Neuron (in vitro differentiated cells): ENCODE results near the gene NIPAL1.

Experiments
- H2AFZ ChIP-seq: one replicate; pipeline ENCODE4 v1.6.1; 2013; ENCODE audit warnings: low read depth, mild to moderate bottlenecking, inconsistent platforms, low read length, moderate library complexity
- H3K27me3 ChIP-seq: one replicate; pipeline ENCODE4 v1.6.1; 2013; ENCODE audit warnings: low read length; ENCODE audit not compliant: insufficient read depth
- H3K36me3 ChIP-seq: one replicate; pipeline ENCODE4 v1.6.1; 2013; ENCODE audit warnings: low read length; ENCODE audit not compliant: insufficient read depth
- H3K4me1 ChIP-seq: one replicate; pipeline ENCODE4 v1.6.1; 2013; ENCODE audit warnings: low read length; ENCODE audit not compliant: insufficient read depth
- H3K4me3 ChIP-seq: 2 replicates; pipeline ENCODE4 v1.5.1; 2013; ENCODE audit warnings: mild to moderate bottlenecking, low read length, moderate library complexity
- H3K9me3 ChIP-seq: one replicate; pipeline ENCODE4 v1.6.1; 2013; ENCODE audit warnings: low read length

The NIPAL1 gene

DNA sequence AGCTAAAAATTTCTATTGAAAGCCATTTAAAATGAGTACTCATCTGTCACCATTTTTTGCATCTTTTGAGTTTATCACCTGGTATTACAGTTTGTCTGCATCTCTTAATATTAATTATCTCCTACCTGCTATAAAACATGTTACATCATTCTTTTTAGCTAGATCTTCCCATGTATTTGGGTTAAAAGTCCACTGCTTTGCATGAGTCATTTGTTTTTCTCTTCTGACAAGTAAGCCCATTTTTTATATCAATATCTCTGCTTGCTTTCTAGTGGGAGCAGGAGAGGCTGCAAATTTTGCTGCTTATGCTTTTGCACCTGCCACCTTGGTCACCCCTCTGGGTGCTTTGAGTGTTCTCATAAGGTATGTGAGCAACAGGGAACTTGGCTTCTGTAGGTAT is 16.1 kb downstream of the NIPAL1 start:
- H3K4me3 ChIP-seq = no peak overlapping the region
- no peaks in the 10 kb centered on the region for H3K36me3 ChIP-seq
- H3K9me3 ChIP-seq = no peaks in the 10 kb centered on the region
- no peak overlapping the region for H2AFZ ChIP-seq
- no peaks in the 10 kb centered on the region for H3K27me3 ChIP-seq
- H3K4me1 ChIP-seq = no peaks in the 10 kb centered on the region

DNA sequence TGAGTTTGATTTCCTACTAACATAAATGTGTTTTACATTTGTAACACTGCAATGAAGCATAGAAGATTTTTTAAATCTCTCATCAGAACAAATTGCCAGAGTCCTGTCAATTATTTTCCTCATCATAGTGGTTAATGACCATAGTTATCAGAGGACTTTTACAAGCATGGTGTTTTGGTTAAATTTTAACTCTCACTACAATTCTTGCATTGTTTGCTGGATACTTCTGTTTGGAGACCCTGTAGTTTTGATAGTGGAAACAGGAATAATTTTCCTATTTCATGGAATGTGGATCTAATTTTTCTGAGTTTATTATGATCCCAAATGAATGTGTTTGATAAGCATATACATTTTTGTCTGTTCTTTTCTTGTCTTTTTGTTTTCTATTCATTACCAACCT is 16.8 kb downstream of the NIPAL1 start:
- no peaks in the 10 kb centered on the region for H3K9me3 ChIP-seq
- no peak overlapping the region for H3K4me3 ChIP-seq
- no peaks in the 10 kb centered on the region for H3K27me3 ChIP-seq
- H2AFZ ChIP-seq = no peak overlapping the region
- H3K36me3 ChIP-seq = no peaks in the 10 kb centered on the region
- no peaks in the 10 kb centered on the region for H3K4me1 ChIP-seq

DNA sequence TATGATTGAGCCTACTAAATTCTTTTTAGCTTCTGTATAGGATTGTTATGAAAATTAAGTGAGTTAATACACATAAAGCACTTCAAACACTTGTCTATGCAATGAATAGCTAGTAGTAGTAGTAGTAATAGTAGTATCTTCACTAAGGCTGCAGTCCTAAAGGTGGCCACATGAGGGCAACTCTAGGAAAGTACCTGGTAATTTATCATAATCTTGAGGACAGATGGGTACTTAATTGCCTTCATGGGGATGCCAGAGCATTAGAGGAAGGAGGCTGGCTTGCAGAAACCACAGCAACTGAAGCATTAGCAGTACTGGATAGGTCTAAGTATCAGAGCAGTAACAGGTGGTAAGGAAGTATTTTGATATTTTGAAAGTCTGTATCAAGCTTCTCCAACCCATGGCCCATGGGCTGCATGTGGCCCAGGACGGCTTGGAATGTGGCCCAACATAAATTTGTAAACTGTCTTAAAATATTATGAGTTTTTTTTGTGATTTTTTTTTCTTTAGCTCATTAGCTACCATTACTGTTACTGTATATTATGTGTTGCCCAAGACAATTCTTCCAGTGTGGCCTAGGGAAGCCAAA is 17.3 kb downstream of the NIPAL1 start:
- Histone ChIP-seq H3K36me3 (no peaks in the 10 kb centered on the region), H3K4me3 (no peak overlapping the region), H2AFZ (no peak overlapping the region), H3K27me3 (no peaks in the 10 kb centered on the region), H3K4me1 (no peaks in the 10 kb centered on the region), H3K9me3 (no peaks in the 10 kb centered on the region)

DNA sequence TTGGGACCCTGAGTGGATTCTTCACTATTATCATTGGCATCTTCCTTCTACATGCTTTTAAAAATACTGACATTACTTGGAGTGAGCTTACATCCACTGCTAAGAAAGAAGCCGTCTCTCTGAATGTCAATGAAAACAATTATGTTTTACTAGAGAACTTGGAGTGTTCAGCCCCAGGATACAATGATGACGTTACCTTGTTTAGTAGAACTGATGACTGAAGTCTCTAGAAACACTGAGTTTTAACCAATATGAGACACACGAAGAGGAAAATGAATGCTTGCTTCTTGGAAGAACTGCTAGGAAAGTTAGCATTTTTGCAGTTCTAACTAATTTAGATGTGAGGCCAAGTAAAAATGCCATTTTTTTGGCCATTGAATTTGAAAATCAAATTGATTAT is 19.4 kb downstream of the NIPAL1 start:
- H2AFZ ChIP-seq = no peak overlapping the region
- no peaks in the 10 kb centered on the region for H3K27me3 ChIP-seq
- no peaks in the 10 kb centered on the region for H3K4me1 ChIP-seq
- no peak overlapping the region for H3K4me3 ChIP-seq
- no peaks in the 10 kb centered on the region for H3K9me3 ChIP-seq
- no peaks in the 10 kb centered on the region for H3K36me3 ChIP-seq

DNA sequence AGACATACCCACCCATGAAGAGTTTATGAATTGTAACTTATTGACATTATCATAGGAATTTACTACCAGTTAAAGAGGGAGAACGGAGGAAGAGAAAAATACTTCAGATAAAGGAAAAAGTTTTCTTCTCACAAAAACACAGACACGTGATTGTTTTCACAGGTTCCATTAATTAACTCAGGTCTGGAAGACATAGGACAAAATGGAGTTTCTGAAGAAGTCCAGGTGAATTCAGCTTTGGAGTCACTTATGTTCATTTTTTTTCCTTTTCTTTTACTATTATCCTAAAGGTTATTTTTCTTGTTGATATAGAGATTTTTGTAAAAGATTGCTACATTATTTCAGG is 20.5 kb downstream of the NIPAL1 start:
- Histone ChIP-seq H2AFZ (no peak overlapping the region), H3K4me3 (no peak overlapping the region), H3K4me1 (no peaks in the 10 kb centered on the region), H3K36me3 (no peaks in the 10 kb centered on the region), H3K9me3 (no peaks in the 10 kb centered on the region), H3K27me3 (no peaks in the 10 kb centered on the region)

DNA sequence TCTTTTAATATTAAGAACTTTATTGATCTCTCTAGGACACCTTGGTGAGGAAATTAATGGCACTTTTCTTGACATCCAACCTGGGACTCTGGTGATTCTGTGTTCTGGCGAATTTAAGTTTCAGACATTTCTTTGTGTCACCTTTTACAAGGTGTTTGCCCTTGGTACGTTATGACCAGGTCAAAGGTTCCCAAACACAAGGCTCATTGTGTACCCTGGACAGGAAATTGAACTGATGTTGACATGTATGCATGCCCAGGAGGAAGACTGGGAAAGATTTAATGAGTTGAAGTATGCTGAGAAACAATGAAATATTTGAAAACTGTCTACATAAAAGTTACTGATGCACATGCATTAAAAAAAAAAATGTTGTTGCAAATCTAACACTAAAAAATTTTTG is 22.1 kb downstream of the NIPAL1 start:
- Histone ChIP-seq H2AFZ (no peak overlapping the region), H3K4me3 (no peak overlapping the region), H3K9me3 (no peaks in the 10 kb centered on the region), H3K4me1 (peaks cover 2% of the 10 kb centered on the region), H3K36me3 (no peaks in the 10 kb centered on the region), H3K27me3 (no peaks in the 10 kb centered on the region)

DNA sequence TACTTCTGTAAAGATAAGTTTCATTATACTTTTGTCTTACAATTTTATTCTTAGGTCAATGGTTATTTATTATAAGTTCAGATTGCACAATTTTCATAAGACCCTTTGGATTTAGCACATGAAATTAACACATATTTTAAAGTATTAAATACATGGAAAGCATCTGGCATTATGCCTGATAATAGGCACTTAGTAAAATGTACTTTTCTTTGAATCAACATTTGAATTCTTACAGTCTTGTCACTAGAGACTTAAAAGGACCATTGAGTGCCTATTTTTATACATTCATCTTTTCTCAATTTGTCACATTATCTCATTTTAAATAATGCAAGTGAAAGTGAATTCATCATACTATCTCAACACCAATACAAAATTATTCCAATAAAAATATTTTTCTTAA is 23.0 kb downstream of the NIPAL1 start:
- H3K4me1 ChIP-seq = peaks cover 2% of the 10 kb centered on the region
- H3K9me3 ChIP-seq = no peaks in the 10 kb centered on the region
- no peaks in the 10 kb centered on the region for H3K36me3 ChIP-seq
- H3K27me3 ChIP-seq = no peaks in the 10 kb centered on the region
- no peak overlapping the region for H3K4me3 ChIP-seq
- no peak overlapping the region for H2AFZ ChIP-seq

DNA sequence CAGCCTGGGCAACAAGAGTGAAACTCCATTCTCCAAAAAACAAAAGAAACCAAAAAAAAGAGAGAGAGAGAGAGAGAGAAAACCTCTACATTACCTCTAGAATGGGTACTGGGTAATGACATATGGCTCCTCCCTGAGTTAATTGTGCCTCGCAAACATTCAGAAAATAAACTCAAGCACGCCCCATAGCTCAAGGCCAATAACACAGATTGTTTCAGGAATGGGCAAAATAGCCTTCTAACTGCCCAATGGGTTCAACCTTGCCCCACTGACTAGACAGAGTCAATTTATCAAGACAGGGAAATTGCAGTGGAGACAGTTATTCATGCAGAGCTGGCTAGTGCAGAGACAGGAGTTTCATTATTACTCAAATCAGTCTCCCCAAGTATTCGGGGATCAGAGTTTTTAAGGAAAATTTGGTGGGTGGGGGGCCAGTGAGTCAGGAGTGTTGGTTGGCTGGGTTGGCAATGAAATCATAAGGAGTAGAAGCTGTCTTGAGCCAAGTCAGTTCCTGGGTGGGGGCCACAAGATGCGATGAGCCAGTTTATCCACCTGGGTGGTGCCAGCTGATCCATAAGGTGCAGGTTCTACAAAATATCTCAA is 25.1 kb downstream of the NIPAL1 start:
- no peaks in the 10 kb centered on the region for H3K9me3 ChIP-seq
- no peak overlapping the region for H3K4me3 ChIP-seq
- H3K4me1 ChIP-seq = peaks cover 2% of the 10 kb centered on the region
- no peaks in the 10 kb centered on the region for H3K27me3 ChIP-seq
- H2AFZ ChIP-seq = no peak overlapping the region
- no peaks in the 10 kb centered on the region for H3K36me3 ChIP-seq

DNA sequence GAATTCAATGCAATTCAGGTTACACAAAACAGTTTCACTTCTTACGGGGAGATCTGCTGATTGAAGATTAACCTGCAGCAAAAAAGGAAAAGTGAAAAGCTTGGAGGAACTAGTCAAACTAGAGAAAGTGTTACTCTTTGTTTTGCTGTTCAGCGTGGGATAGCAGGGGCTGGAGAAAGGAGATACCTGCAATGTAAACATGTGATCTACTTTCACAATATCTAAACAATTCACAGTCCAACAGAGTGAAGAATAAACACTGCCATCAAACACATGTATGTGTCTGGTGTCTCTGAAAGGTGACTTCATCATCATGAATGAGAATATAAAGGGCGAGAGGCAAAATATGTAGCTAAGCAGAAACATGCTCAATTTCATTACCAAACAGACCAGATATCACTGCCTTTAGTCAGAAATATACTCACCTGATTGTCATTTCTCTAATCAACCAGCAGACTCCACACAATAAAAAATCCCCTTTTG is 26.4 kb downstream of the NIPAL1 start:
- no peak overlapping the region for H3K4me3 ChIP-seq
- H3K27me3 ChIP-seq = no peaks in the 10 kb centered on the region
- no peaks in the 10 kb centered on the region for H3K9me3 ChIP-seq
- no peaks in the 10 kb centered on the region for H3K36me3 ChIP-seq
- peaks cover 2% of the 10 kb centered on the region for H3K4me1 ChIP-seq
- peak overlapping the region; percentile 78 for H2AFZ ChIP-seq

DNA sequence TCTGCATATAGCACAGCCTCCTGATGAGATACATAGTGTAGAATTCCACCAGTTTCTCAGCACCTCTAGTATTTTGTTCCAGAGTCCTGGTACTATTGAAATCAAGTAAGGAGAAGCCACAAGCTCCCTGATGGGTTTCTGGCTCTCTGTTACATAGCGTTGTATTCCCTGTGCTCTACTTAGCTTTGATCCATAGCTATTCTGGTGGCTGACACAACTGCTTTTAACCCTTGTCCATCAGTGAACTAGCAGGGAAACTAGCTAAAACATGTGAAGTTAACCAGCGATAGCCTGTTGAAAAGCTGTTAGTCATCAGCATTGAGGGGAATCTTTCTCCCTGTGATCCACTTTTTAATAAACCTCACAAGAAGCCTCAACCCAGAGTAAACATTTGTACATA is 26.9 kb downstream of the NIPAL1 start:
- no peaks in the 10 kb centered on the region for H3K9me3 ChIP-seq
- H2AFZ ChIP-seq = no peak overlapping the region
- H3K4me3 ChIP-seq = no peak overlapping the region
- H3K27me3 ChIP-seq = no peaks in the 10 kb centered on the region
- peaks cover 2% of the 10 kb centered on the region for H3K4me1 ChIP-seq
- no peaks in the 10 kb centered on the region for H3K36me3 ChIP-seq

DNA sequence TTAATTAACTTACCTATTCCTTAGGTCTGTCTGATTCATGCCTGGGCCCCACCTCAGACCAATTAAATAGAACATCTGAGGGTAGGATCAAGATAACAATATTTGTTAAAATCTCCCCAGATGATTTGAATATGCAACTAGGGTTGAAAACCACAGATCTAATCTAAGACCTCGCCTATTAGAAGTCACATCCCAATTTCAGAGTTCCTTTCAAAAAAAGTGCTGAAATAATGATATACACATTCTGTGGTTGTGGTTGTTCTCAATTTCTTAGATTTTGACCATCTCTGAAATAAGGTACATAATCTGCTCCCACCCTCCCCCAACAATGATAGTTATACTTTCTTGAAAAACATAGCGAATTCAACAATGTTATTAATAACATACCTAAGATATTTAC is 27.7 kb downstream of the NIPAL1 start:
- peaks cover 2% of the 10 kb centered on the region for H3K4me1 ChIP-seq
- H3K4me3 ChIP-seq = no peak overlapping the region
- no peaks in the 10 kb centered on the region for H3K9me3 ChIP-seq
- no peak overlapping the region for H2AFZ ChIP-seq
- H3K27me3 ChIP-seq = no peaks in the 10 kb centered on the region
- no peaks in the 10 kb centered on the region for H3K36me3 ChIP-seq

DNA sequence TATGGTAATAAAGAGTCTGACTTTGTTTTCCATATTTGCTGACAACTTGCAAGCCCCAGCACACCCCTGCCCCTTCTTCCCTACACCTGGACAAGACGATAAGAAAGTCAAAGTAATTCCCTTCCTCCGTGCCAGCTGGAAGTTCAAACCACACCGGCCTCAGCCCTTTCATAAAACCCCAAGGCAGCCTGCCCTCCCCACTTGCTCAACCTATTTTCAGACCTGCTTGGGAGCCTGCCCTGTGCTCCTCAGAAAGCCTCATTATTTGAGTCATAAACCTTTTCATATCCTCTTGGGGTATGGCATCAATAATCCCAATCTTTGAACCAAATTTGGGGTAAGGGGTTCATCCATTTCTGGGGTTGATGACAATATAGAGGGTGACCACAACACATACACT is 29.5 kb downstream of the NIPAL1 start:
- Histone ChIP-seq H2AFZ (no peak overlapping the region), H3K9me3 (no peaks in the 10 kb centered on the region)

DNA sequence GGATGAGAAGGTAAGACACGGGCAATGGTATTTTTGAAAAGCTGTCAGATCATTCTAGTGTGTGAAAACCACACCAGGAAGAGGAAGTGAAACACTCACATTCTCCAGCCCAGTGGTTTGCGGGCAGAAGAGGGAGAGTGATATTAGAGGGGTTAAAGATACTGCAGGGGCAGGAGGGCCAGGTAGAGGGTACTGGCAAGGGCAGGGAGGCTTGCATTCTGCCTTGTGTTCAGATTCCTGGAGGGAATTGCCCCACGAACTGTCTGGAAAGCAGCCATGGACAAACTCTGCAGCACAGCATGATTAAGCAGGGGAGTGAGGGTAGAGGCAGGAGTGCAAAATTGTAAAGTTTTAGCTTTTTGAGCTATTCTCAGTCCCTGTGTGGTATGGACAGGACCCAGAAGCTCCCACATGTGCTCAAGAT is 30.9 kb downstream of the NIPAL1 start:
- H3K4me1 ChIP-seq = no peaks in the 10 kb centered on the region
- H2AFZ ChIP-seq = no peak overlapping the region
- no peaks in the 10 kb centered on the region for H3K27me3 ChIP-seq
- no peaks in the 10 kb centered on the region for H3K9me3 ChIP-seq
- no peaks in the 10 kb centered on the region for H3K36me3 ChIP-seq
- H3K4me3 ChIP-seq = no peak overlapping the region

More for the DNA sequence above, 29.5 kb downstream of the NIPAL1 start:
- H3K4me3 ChIP-seq = no peak overlapping the region
- no peaks in the 10 kb centered on the region for H3K27me3 ChIP-seq
- H3K36me3 ChIP-seq = no peaks in the 10 kb centered on the region
- H3K4me1 ChIP-seq = peaks cover 2% of the 10 kb centered on the region

DNA sequence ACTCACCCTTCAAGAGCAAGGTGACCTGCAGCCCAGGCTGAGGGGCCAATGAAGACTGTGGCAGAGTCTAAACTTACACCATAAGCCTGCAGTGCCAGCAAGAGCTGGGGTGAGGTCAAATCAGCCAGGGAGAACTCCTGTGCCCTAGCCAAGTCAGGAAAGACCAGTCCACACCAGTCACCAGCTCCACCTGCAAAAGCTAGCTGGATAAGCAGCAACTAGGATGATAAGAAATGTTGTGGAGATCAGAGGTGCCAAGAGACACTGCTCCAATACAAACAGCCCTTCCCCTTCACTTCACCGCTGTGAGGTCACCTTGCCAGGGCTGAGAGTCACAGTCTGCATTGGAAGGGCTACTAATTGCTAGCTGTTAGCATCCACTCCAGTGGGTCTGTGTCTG is 31.3 kb downstream of the NIPAL1 start:
- H3K9me3 ChIP-seq = no peaks in the 10 kb centered on the region
- no peaks in the 10 kb centered on the region for H3K4me1 ChIP-seq
- H3K27me3 ChIP-seq = no peaks in the 10 kb centered on the region
- H3K36me3 ChIP-seq = no peaks in the 10 kb centered on the region
- no peak overlapping the region for H2AFZ ChIP-seq
- no peak overlapping the region for H3K4me3 ChIP-seq
